A673 (cell line): ENCODE results near the gene GPI. TPM values are rescaled to one million over a fixed set of nuclear protein-coding genes. Genes with fewer than 3 reads are reported as not detected.

ENCODE experiments used
- BruUV-seq: library from RNA; stranded (reverse); fragments of 400-500 nt; replicated peaks from 2 replicates; lab custom pipeline; 2021; lab: Mats Ljungman, UMichigan
- CTCF ChIA-PET: fragments of 300-600 bp; sonication (Branson Sonifier 250); formaldehyde crosslinking; loops from one replicate; lab custom pipeline; 2022; ENCODE audit warnings: antibody characterized with exemption; lab: Charles Lee
- POLR2A ChIA-PET: fragments of 300-600 bp; sonication (Branson Sonifier 250); formaldehyde crosslinking; loops from one replicate; lab custom pipeline; 2022; ENCODE audit warnings: antibody characterized with exemption; ENCODE audit not compliant: low non-redundant PET; lab: Charles Lee
- DNase-seq: peaks from one replicate; pipeline ENCODE4 v3.0.0-alpha.2; 2015; ENCODE audit warnings: low spot score
- H3K27ac ChIP-seq: fragments of 200-600 bp; sonication (generic); 2 replicates; pipeline ENCODE4 v1.5.1; 2016; ENCODE audit warnings: mixed run types, low read depth, mild to moderate bottlenecking, mixed read lengths, antibody characterized with exemption, low read length; ENCODE audit not compliant: poor library complexity, severe bottlenecking
- H3K27me3 ChIP-seq: fragments of 200-600 bp; sonication (generic); replicated peaks from 2 replicates; pipeline ENCODE4 v1.6.1; 2017; ENCODE audit warnings: mixed run types, low read depth, mild to moderate bottlenecking, mixed read lengths, antibody characterized with exemption, low read length; ENCODE audit not compliant: insufficient read depth, poor library complexity
- H3K36me3 ChIP-seq: fragments of 200-600 bp; sonication (generic); 2 replicates; pipeline ENCODE4 v1.6.1; 2016; ENCODE audit warnings: mixed run types, mild to moderate bottlenecking, mixed read lengths, antibody characterized with exemption, low read length; ENCODE audit not compliant: insufficient read depth, poor library complexity, severe bottlenecking
- H3K4me1 ChIP-seq: fragments of 200-600 bp; sonication (generic); 2 replicates; pipeline ENCODE4 v1.6.1; 2017; ENCODE audit warnings: mixed run types, mild to moderate bottlenecking, mixed read lengths, antibody characterized with exemption, low read length; ENCODE audit not compliant: insufficient read depth, poor library complexity, severe bottlenecking
- H3K4me3 ChIP-seq: fragments of 200-600 bp; sonication (generic); 2 replicates; pipeline ENCODE4 v1.5.1; 2016; ENCODE audit warnings: low read depth, mixed run types, mild to moderate bottlenecking, mixed read lengths, low read length; ENCODE audit not compliant: poor library complexity, severe bottlenecking
- H3K9me3 ChIP-seq: fragments of 200-600 bp; sonication (generic); 2 replicates; pipeline ENCODE4 v1.6.1; 2016; ENCODE audit warnings: mixed run types, low read depth, mild to moderate bottlenecking, mixed read lengths, antibody characterized with exemption, low read length; ENCODE audit not compliant: poor library complexity, severe bottlenecking
- EZH2 ChIP-seq: fragments of 200-600 bp; sonication (generic); IDR thresholded peaks from 2 replicates; pipeline ENCODE4 v1.6.1; 2017; ENCODE audit warnings: borderline replicate concordance, low read depth, mild to moderate bottlenecking, mixed read lengths, antibody characterized with exemption, low read length; ENCODE audit not compliant: poor library complexity, severe bottlenecking
- intact Hi-C: fragments of 100-400 bp; cut with micrococcal nuclease; formaldehyde crosslinking; loops from one replicate; pipeline ENCODE4 v1.10.0; 2022; ENCODE audit not compliant: unreplicated experiment
- total RNA-seq: library from RNA; stranded (reverse); gene quantifications from 2 replicates; pipeline ENCODE4 v1.2.3, GENCODE V29; 2021
- TF ChIP-seq, protein P1 (sequence below): fragments of 300-800, 200-600 bp; sonication (generic); conservative IDR thresholded peaks from 2 replicates; pipeline ENCODE4 v1.5.1; 2017; ENCODE audit warnings: low read depth, mild to moderate bottlenecking, antibody characterized with exemption, low read length, moderate library complexity, mixed read lengths

GPI gene
- total RNA-seq, 1 experiment from 2014 or later = 439 TPM

DNA sequence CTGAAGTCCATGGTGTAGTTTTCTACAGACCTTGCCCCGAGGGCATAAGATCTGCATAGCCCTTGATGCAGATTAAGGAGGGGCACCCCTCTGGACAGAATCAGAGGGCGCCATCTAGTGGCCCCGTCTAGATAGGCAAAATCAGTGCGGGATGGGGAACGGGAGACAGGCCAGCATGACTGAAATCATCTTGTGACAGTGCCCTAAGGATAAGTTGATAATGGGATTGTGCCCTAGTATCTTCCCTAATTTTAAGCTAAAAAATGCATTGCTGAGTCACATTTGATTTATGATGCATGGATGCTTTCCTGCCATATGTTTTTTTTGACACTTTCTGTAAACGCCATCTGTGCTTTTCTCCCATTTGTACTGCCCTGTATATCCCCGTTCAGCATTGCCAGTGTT lies 19.0 kb upstream of the GPI start:
- CTCF ChIA-PET = no interaction called here
- H3K4me1 ChIP-seq = no peaks in the 10 kb centered on the region
- BruUV-seq = no TSS peak
- H3K27ac ChIP-seq = no peak overlapping the region
- DNase-seq = peak; percentile 89
- peaks cover 14% of the 10 kb centered on the region for H3K36me3 ChIP-seq
- intact Hi-C loops = loop anchor here (10.0 kb wide), 1 partner anchor 301 kb away; no protein-coding TSS in a partner anchor
- H3K27me3 ChIP-seq = no peaks in the 10 kb centered on the region
- no peak for TF ChIP-seq EZH2
- TF ChIP-seq, protein P1, sequence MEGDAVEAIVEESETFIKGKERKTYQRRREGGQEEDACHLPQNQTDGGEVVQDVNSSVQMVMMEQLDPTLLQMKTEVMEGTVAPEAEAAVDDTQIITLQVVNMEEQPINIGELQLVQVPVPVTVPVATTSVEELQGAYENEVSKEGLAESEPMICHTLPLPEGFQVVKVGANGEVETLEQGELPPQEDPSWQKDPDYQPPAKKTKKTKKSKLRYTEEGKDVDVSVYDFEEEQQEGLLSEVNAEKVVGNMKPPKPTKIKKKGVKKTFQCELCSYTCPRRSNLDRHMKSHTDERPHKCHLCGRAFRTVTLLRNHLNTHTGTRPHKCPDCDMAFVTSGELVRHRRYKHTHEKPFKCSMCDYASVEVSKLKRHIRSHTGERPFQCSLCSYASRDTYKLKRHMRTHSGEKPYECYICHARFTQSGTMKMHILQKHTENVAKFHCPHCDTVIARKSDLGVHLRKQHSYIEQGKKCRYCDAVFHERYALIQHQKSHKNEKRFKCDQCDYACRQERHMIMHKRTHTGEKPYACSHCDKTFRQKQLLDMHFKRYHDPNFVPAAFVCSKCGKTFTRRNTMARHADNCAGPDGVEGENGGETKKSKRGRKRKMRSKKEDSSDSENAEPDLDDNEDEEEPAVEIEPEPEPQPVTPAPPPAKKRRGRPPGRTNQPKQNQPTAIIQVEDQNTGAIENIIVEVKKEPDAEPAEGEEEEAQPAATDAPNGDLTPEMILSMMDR = peak; percentile 96
- POLR2A ChIA-PET = no interaction called here
- no peaks in the 10 kb centered on the region for H3K9me3 ChIP-seq
- no peak overlapping the region for H3K4me3 ChIP-seq

DNA sequence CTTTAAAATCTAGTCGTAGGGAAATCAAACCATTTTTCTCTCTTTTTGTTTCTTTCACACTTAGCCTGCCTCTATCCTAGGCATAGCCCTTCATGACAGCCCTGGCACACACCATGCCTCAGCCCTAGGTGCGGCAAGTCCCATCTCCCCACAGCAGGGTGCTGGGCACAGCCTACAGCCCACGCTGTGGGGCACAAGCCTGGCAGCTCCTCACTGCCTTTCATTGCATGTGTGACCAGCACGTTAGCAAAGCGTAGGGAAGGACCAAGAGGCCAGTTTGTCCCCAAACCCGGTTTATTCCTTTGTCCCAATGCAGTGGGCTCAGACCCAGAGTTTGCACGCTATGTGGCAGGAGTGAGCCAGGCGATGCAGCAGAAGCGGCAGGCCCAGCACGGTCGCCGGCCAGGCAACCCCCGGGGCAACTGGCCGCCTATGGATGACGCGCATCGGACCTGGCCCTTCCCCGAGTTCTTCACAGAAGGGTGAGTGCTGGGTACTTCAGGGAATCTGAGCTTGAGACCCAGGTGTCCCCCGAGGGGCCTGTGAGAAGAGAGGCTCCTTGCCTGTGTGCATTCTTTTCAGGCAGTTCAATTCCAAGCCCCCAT lies 17.3 kb upstream of the GPI start:
- H3K27me3 ChIP-seq = no peaks in the 10 kb centered on the region
- no TSS peak for BruUV-seq
- intact Hi-C loops = loop anchor here (10.0 kb wide), 1 partner anchor 303 kb away; no protein-coding TSS in a partner anchor
- H3K4me1 ChIP-seq = no peaks in the 10 kb centered on the region
- no peak overlapping the region for H3K27ac ChIP-seq
- H3K9me3 ChIP-seq = no peaks in the 10 kb centered on the region
- POLR2A ChIA-PET = no interaction called here
- H3K4me3 ChIP-seq = no peak overlapping the region
- no peak for DNase-seq
- H3K36me3 ChIP-seq = no peaks in the 10 kb centered on the region
- TF ChIP-seq, protein P1 = no peak
- TF ChIP-seq EZH2 = no peak
- CTCF ChIA-PET = no interaction called here

DNA sequence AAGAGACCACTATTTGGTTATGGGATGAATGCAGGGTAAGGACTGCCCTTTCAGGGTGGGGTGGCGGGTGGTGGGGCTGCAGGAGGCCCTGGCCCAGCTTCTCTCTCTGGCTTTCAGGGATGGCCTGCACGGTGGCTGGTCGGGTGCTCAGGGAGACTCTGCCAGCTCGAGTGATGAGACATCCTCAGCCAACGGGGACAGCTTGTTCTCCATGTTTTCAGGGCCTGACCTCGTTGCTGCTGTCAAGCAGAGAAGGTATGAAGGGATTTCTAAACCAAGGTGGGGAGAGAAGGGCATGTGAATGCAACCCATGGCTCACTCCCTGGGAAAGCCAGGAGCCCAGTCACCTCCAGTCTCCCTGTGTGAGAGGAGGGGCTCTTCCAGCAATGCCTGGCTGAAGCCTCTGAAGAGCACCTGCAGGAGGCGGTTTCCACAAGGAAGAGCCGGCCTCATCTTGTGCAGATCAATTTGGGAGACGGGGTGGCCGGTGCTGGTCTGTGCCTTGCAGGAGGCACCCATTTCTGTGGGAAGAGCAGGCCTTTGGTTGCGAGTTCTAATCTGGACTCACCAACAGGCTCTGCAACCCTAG lies 16.0 kb upstream of the GPI start:
- Histone ChIP-seq H3K9me3 (no peaks in the 10 kb centered on the region), H3K4me1 (no peaks in the 10 kb centered on the region), H3K4me3 (no peak overlapping the region), H3K36me3 (no peaks in the 10 kb centered on the region), H3K27ac (no peak overlapping the region), H3K27me3 (no peaks in the 10 kb centered on the region)
- CTCF ChIA-PET = no interaction called here
- no peak for DNase-seq
- intact Hi-C loops = loop anchor here (10.0 kb wide), 1 partner anchor 304 kb away; no protein-coding TSS in a partner anchor
- POLR2A ChIA-PET = no interaction called here
- TF ChIP-seq, protein P1 = no peak
- TF ChIP-seq EZH2 = no peak
- no TSS peak for BruUV-seq
